PC-9 (cell line): ENCODE data around the gene KRT37. TPM values are rescaled to one million over a fixed set of nuclear protein-coding genes. Genes with fewer than 3 reads are reported as not detected.

Source experiments
- BruUV-seq: library from RNA; stranded (reverse); fragments of 400-500 nt; replicated peaks from 2 replicates; lab custom pipeline; 2021; lab: Mats Ljungman, UMichigan
- CTCF ChIA-PET: fragments of 300-600 bp; sonication (Branson Sonifier 250); formaldehyde crosslinking; loops from one replicate; lab custom pipeline; 2022; ENCODE audit warnings: antibody characterized with exemption; lab: Charles Lee
- POLR2A ChIA-PET: fragments of 300-600 bp; sonication (Branson Sonifier 250); formaldehyde crosslinking; loops from one replicate; lab custom pipeline; 2022; ENCODE audit warnings: antibody characterized with exemption; ENCODE audit not compliant: unreplicated experiment; lab: Charles Lee
- DNase-seq, 2 experiments: peaks; one replicate each; pipeline versions ENCODE4 v3.0.0 to v3.0.0-alpha.2; 2015 to 2022; ENCODE audit warnings: mixed read lengths in 1 of 2
- H2AFZ ChIP-seq: fragments of 200-600 bp; sonication (generic); 2 replicates; pipeline ENCODE4 v1.8.1; 2017; ENCODE audit warnings: antibody characterized with exemption
- H3F3A ChIP-seq: fragments of 200-600 bp; sonication (generic); 2 replicates; pipeline ENCODE4 v1.8.1; 2017; ENCODE audit warnings: antibody characterized with exemption, mild to moderate bottlenecking, low read depth; ENCODE audit not compliant: insufficient read depth
- H3K27ac ChIP-seq: fragments of 200-600 bp; sonication (generic); 2 replicates; pipeline ENCODE4 v1.6.1; 2016; ENCODE audit warnings: mixed run types
- H3K27me3 ChIP-seq: fragments of 200-600 bp; sonication (generic); 2 replicates; pipeline ENCODE4 v1.6.1; 2016; ENCODE audit warnings: low read depth, mixed run types; ENCODE audit not compliant: insufficient read depth
- H3K36me3 ChIP-seq: fragments of 200-600 bp; sonication (generic); 2 replicates; pipeline ENCODE4 v1.6.1; 2016; ENCODE audit warnings: low read depth, mixed run types
- H3K4me1 ChIP-seq: fragments of 200-600 bp; sonication (generic); replicated peaks from 2 replicates; pipeline ENCODE4 v1.6.1; 2016; ENCODE audit warnings: mixed run types; ENCODE audit not compliant: insufficient read depth
- H3K4me2 ChIP-seq: fragments of 200-600 bp; sonication (generic); 2 replicates; pipeline ENCODE4 v1.6.1; 2017; ENCODE audit warnings: mixed run types
- H3K4me3 ChIP-seq: fragments of 200-600 bp; sonication (generic); 2 replicates; pipeline ENCODE4 v1.6.1; 2016; ENCODE audit warnings: mixed run types
- H3K79me2 ChIP-seq: fragments of 200-600 bp; sonication (generic); 2 replicates; pipeline ENCODE4 v1.6.1; 2017; ENCODE audit warnings: low read depth, mixed run types
- H3K9me2 ChIP-seq: fragments of 200-600 bp; sonication (generic); 2 replicates; pipeline ENCODE4 v1.8.1; 2017; ENCODE audit warnings: mild to moderate bottlenecking; ENCODE audit not compliant: insufficient read depth
- H3K9me3 ChIP-seq: fragments of 200-600 bp; sonication (generic); 2 replicates; pipeline ENCODE4 v1.8.1; 2016; ENCODE audit warnings: low read depth; ENCODE audit not compliant: insufficient read depth
- H4K20me1 ChIP-seq: fragments of 200-600 bp; sonication (generic); 2 replicates; pipeline ENCODE4 v1.8.1; 2017; ENCODE audit not compliant: insufficient read depth
- EZH2 ChIP-seq: fragments of 200-600 bp; sonication (generic); IDR thresholded peaks from 2 replicates; pipeline ENCODE4 v1.8.0; 2017; ENCODE audit warnings: antibody characterized with exemption, low read depth
- intact Hi-C: fragments of 100-400 bp; cut with micrococcal nuclease; formaldehyde crosslinking; loops from one replicate; pipeline ENCODE4 v1.10.0; 2022; ENCODE audit not compliant: unreplicated experiment
- total RNA-seq: library from RNA; stranded (reverse); gene quantifications from 2 replicates; pipeline ENCODE4 v1.2.3, GENCODE V29; 2021
- TF ChIP-seq, protein P1 (sequence below): fragments of 200-600 bp; sonication (generic); conservative IDR thresholded peaks from 2 replicates; pipeline ENCODE4 v1.6.1; 2017; ENCODE audit warnings: mixed run types, antibody characterized with exemption, mild to moderate bottlenecking, moderate library complexity

Gene KRT37
- total RNA-seq, 1 experiment from 2014 or later = not detected

DNA sequence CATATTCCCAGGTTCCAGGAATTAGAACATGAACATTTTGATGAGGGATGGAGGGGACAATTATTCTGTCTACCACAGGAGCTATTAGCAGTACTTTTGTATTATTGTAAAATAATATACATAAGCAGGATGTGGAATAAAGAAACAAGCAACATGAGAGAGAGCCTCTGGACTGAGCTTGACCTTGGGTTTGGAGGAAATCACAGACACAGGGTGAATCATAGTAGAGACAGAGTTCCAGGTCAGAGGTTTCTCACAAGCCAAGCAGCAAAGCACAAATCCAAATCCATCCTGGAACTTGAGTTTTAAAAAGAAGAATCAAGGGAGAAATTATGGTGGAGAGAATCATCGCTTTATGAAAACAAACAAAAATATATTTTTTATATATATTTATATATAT is 32.1 kb downstream of the KRT37 start:
- TF ChIP-seq, protein P1, sequence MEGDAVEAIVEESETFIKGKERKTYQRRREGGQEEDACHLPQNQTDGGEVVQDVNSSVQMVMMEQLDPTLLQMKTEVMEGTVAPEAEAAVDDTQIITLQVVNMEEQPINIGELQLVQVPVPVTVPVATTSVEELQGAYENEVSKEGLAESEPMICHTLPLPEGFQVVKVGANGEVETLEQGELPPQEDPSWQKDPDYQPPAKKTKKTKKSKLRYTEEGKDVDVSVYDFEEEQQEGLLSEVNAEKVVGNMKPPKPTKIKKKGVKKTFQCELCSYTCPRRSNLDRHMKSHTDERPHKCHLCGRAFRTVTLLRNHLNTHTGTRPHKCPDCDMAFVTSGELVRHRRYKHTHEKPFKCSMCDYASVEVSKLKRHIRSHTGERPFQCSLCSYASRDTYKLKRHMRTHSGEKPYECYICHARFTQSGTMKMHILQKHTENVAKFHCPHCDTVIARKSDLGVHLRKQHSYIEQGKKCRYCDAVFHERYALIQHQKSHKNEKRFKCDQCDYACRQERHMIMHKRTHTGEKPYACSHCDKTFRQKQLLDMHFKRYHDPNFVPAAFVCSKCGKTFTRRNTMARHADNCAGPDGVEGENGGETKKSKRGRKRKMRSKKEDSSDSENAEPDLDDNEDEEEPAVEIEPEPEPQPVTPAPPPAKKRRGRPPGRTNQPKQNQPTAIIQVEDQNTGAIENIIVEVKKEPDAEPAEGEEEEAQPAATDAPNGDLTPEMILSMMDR = no peak
- TF ChIP-seq EZH2 = no peak
- BruUV-seq = no TSS peak
- no peaks in the 10 kb centered on the region for H3K9me2 ChIP-seq
- H3K27ac ChIP-seq = 0 out of 2 replicates have a peak overlapping the region, but pooled peaks have one; percentile 25
- no peak for DNase-seq
- H3F3A ChIP-seq = no peaks in the 10 kb centered on the region
- H3K27me3 ChIP-seq = no peaks in the 10 kb centered on the region
- peaks cover 4% of the 10 kb centered on the region; the same call in 1 of the 2 replicates for H3K9me3 ChIP-seq
- H3K4me1 ChIP-seq = peaks cover 21% of the 10 kb centered on the region
- POLR2A ChIA-PET = interaction anchor here (0.6 to 0.7 kb wide), 3 partner anchors 12 to 136 kb away, joined by 3 to 5 read pairs (median 5); no protein-coding TSS in a partner anchor
- H4K20me1 ChIP-seq = no peaks in the 10 kb centered on the region
- no peaks in the 10 kb centered on the region for H3K36me3 ChIP-seq
- CTCF ChIA-PET = no interaction called here
- intact Hi-C loops = no loop called here
- no peak overlapping the region for H3K4me2 ChIP-seq
- no peaks in the 10 kb centered on the region for H3K79me2 ChIP-seq
- no peak overlapping the region for H3K4me3 ChIP-seq
- no peak overlapping the region for H2AFZ ChIP-seq

DNA sequence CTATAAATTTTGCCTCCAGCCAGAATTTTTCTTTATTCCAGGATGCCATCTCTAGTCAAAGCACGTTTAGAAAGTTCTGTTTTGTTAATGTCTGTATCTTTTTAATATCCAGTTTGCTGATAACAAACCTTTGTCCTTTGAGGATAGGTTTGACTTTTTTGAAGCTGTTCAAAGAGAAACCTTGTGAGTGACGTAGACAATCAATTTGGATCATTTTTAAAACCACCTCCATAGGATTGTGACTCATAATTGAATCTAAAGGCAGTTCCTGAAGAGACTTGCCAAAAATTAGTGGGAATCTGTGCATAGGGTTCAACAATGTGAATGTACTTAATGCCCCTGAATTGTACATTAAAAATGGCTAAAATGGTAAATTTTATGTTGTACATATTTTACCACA is 32.9 kb downstream of the KRT37 start:
- Histone ChIP-seq H2AFZ (no peak overlapping the region), H3K9me3 (peaks cover 8% of the 10 kb centered on the region), H3K27ac (no peak overlapping the region), H3K4me3 (no peak overlapping the region), H3K4me2 (no peak overlapping the region), H3K4me1 (peaks cover 21% of the 10 kb centered on the region), H3K79me2 (no peaks in the 10 kb centered on the region), H3K27me3 (no peaks in the 10 kb centered on the region), H3K36me3 (no peaks in the 10 kb centered on the region), H3F3A (no peaks in the 10 kb centered on the region), H3K9me2 (no peaks in the 10 kb centered on the region), H4K20me1 (no peaks in the 10 kb centered on the region)
- BruUV-seq = no TSS peak
- TF ChIP-seq EZH2 = no peak
- TF ChIP-seq, protein P1 = no peak
- CTCF ChIA-PET = no interaction called here
- POLR2A ChIA-PET = no interaction called here
- no peak for DNase-seq
- intact Hi-C loops = no loop called here

DNA sequence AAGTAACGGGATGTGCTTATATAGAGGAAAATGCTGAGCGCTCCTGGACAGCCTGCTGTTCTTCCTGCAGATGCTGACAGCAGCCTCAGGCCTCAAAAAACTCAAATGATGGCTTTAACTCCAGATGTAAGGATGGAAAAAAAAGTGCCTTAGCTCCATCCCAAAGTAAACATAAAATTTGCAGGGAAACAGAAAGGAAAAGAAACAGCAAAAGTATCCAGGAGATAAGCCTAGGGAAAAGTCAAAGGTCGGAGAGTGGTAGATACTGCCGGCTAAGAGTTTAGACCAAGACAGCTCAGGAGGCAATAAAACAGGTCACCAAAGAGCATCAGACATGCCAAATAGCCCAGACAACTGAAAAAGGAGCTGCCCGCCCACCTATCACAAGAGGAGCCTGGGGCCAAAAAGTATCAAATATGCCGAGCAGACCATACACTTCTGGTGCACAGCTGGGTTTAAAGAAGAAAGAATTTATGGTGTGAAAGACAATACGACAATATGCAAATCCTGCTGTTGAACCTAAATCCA is 33.9 kb downstream of the KRT37 start:
- Histone ChIP-seq H3K4me2 (no peak overlapping the region), H3K9me2 (no peaks in the 10 kb centered on the region), H2AFZ (no peak overlapping the region), H3K36me3 (no peaks in the 10 kb centered on the region), H3F3A (no peaks in the 10 kb centered on the region), H3K79me2 (no peaks in the 10 kb centered on the region), H3K4me1 (peaks cover 21% of the 10 kb centered on the region), H3K4me3 (no peak overlapping the region), H4K20me1 (no peaks in the 10 kb centered on the region), H3K27ac (no peak overlapping the region), H3K27me3 (no peaks in the 10 kb centered on the region), H3K9me3 (peaks cover 14% of the 10 kb centered on the region)
- intact Hi-C loops = no loop called here
- TF ChIP-seq, protein P1 = no peak
- TF ChIP-seq EZH2 = no peak
- no peak for DNase-seq
- POLR2A ChIA-PET = interaction anchor here (0.7 kb wide), 1 partner anchor 89 kb away, joined by 4 read pairs; no protein-coding TSS in a partner anchor
- CTCF ChIA-PET = no interaction called here
- no TSS peak for BruUV-seq
